ENCODE measurements around the gene SYK. TPM values are rescaled to one million over a fixed set of nuclear protein-coding genes. Genes with fewer than 3 reads are reported as not detected.

SYK gene
- total and polyA plus RNA-seq, 2 of the 4 experiments (the other 2 are of a cell fraction) = not detected

DNA sequence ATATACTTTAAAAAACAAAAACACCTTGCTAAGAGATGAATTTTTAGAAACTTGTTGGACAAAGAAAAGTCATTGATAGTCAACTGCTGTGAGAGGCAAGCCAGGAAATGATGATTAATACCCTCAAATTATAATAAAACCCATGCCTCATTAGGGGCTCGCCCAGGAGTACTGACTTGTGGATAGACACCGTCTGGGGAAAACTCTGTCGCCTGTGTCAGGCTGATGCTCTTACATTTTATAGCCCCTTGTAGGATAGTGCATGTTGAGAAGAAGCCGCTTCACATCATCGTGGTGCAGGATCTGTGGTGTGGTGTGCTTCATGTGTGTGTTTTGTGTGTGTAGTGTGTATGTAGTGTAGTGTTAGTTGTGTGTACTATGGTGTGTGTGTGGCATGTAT, 39.1 kb downstream of the SYK start:
- no peaks in the 10 kb centered on the region for H4K20me1 ChIP-seq (ENCODE audit: insufficient read depth, low read length)
- H3K4ac ChIP-seq (ENCODE audit: low read depth, low read length) = no peak overlapping the region
- H3K9ac ChIP-seq (ENCODE audit: low read depth, low read length) = no peak overlapping the region
- CTCF ChIA-PET = no interaction called here
- POLR2A ChIA-PET (ENCODE audit: unreplicated experiment) = no interaction called here
- H3K56ac ChIP-seq (ENCODE audit: extremely low read depth, insufficient read depth, low read length) = no peak overlapping the region
- no peak overlapping the region for H2BK15ac ChIP-seq (ENCODE audit: low read depth, low read length)
- H3K23ac ChIP-seq (ENCODE audit: low read depth, low read length) = no peak overlapping the region
- no peak overlapping the region for H2BK20ac ChIP-seq (ENCODE audit: low read depth, low read length)
- no CpG with 5 or more reads among the region's 5 CpGs for WGBS, 2 experiments (ENCODE audit: extremely low coverage in 2 of 2, insufficient read length in 1 of 2)
- DNase-seq = no peak
- no peaks in the 10 kb centered on the region for H3K9me3 ChIP-seq (ENCODE audit: control insufficient read depth, insufficient read depth, low read length)
- H2BK5ac ChIP-seq (ENCODE audit: low read depth, low read length, poor library complexity, severe bottlenecking) = peak overlapping the region; percentile 93
- H3K14ac ChIP-seq (replicated peaks; ENCODE audit: low read depth, low read length) = no peak overlapping the region
- H3K36me3 ChIP-seq (ENCODE audit: control insufficient read depth, insufficient read depth, low read length) = no peaks in the 10 kb centered on the region
- H3K27ac ChIP-seq (ENCODE audit: insufficient read depth, low read length) = no peak overlapping the region
- no peak overlapping the region for H4K5ac ChIP-seq (ENCODE audit: low read depth, low read length)
- no peaks in the 10 kb centered on the region for H3K79me1 ChIP-seq (ENCODE audit: low read depth in 1 of 2, low read length in 2 of 2)
- no peak overlapping the region for H2BK120ac ChIP-seq (ENCODE audit: low read depth, low read length)
- H2AFZ ChIP-seq (replicated peaks; ENCODE audit: low read length, poor library complexity) = peak overlapping the region; percentile 41
- in situ Hi-C loops (cut with MboI; ENCODE audit: low sequenced_read_pairs) (no loop called here), intact Hi-C loops (cut with micrococcal nuclease) (no loop called here), dilution Hi-C loops (cut with HindIII; ENCODE audit: low sequenced_read_pairs, unreplicated experiment) (no loop called here)
- no peaks in the 10 kb centered on the region for H3K4me1 ChIP-seq (ENCODE audit: control insufficient read depth, insufficient read depth, low read length)
- H4K8ac ChIP-seq (ENCODE audit: low read depth in 2 of 2, low read length in 2 of 2) = no peak overlapping the region
- ATAC-seq (ENCODE audit: low read depth) = no peak
- no peak overlapping the region for H3K18ac ChIP-seq (ENCODE audit: low read depth, low read length)
- no peak overlapping the region for H2AK5ac ChIP-seq (ENCODE audit: low read depth, low read length)
- H4K91ac ChIP-seq (ENCODE audit: insufficient read depth, low read depth, low read length) = no peak overlapping the region
- BruUV-seq (replicated peaks) = no TSS peak
- no peak overlapping the region for H3K4me3 ChIP-seq (ENCODE audit: insufficient read depth, low read depth, low read length)
- H2AK9ac ChIP-seq (replicated peaks; ENCODE audit: low read depth, low read length, poor library complexity) = no peak overlapping the region
- peaks cover 3% of the 10 kb centered on the region; the same call in 1 of the 2 replicates for H3K9me1 ChIP-seq (ENCODE audit: insufficient read depth, low read length)
- H3K4me2 ChIP-seq (ENCODE audit: low read depth, low read length) = no peak overlapping the region
- TF ChIP-seq MAZ (IDR thresholded peaks at IDR 0.05; ENCODE audit: borderline replicate concordance, low read depth, low read length) (no peak), MXI1 (IDR thresholded peaks at IDR 0.05; ENCODE audit: borderline replicate concordance, low read depth, low read length) (no peak), RFX5 (IDR thresholded peaks at IDR 0.05; ENCODE audit: low read depth, low read length) (no peak)
- TF ChIP-seq, protein P1, sequence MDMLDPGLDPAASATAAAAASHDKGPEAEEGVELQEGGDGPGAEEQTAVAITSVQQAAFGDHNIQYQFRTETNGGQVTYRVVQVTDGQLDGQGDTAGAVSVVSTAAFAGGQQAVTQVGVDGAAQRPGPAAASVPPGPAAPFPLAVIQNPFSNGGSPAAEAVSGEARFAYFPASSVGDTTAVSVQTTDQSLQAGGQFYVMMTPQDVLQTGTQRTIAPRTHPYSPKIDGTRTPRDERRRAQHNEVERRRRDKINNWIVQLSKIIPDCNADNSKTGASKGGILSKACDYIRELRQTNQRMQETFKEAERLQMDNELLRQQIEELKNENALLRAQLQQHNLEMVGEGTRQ (IDR thresholded peaks at IDR 0.05; ENCODE audit: low read depth, low read length) = no peak
- H3K27me3 ChIP-seq (ENCODE audit: control insufficient read depth, insufficient read depth, low read length) = no peaks in the 10 kb centered on the region
